Colonic mucosa (tissue), 4 donors: ENCODE data around the gene LGALS3. TPM values are rescaled to one million over a fixed set of nuclear protein-coding genes. Genes with fewer than 3 reads are reported as not detected.

Experiments used
- DNase-seq: peaks from one replicate; pipeline ENCODE4 v3.0.0-alpha.2; 2020
- H3K27ac ChIP-seq: fragments of 200-600 bp; one replicate; pipeline ENCODE4 v1.8.0; 2021
- H3K27me3 ChIP-seq: fragments of 200-600 bp; one replicate; pipeline ENCODE4 v1.8.0; 2021
- H3K36me3 ChIP-seq: fragments of 200-600 bp; one replicate; pipeline ENCODE4 v1.8.0; 2021
- H3K4me1 ChIP-seq: fragments of 200-600 bp; one replicate; pipeline ENCODE4 v1.8.0; 2021; ENCODE audit warnings: mild to moderate bottlenecking
- H3K4me3 ChIP-seq: fragments of 200-600 bp; one replicate; pipeline ENCODE4 v1.8.0; 2021
- H3K9ac ChIP-seq, 2 donors: one replicate each; pipeline ENCODE4 v1.7.0; 2013; ENCODE audit warnings: control low read depth in 2 of 2, low read depth in 2 of 2, low read length in 2 of 2
- H3K9me3 ChIP-seq: fragments of 200-600 bp; one replicate; pipeline ENCODE4 v1.8.0; 2021
- intact Hi-C: fragments of 100-400 bp; cut with DNase I; formaldehyde crosslinking; loops from one replicate; pipeline ENCODE4 v1.14.1; 2022
- total RNA-seq, 2 donors: library from RNA; stranded (reverse); fragmentation: NEBNext Ultra II Directional in 1 of 2; extraction: Animal tissue kit (Norgen Biotek cat#: 25700) in 1 of 2; gene quantifications; one replicate each; pipeline ENCODE4 v1.2.1, GENCODE V29; 2021
- TF ChIP-seq, protein P1 (sequence below): fragments of 200-600 bp; IDR thresholded peaks from one replicate; pipeline ENCODE4 v1.8.0; 2022; ENCODE audit warnings: antibody characterized with exemption, mild to moderate bottlenecking
- donor health status: healthy.
- donor health status: DM: no; HTN: no; CAD: no.
- donor health status: DM: no; HTN: no; CAD: no.

The LGALS3 gene
- total RNA-seq, 2 donors from 2014 or later = 1,592 to 1,798 TPM

DNA sequence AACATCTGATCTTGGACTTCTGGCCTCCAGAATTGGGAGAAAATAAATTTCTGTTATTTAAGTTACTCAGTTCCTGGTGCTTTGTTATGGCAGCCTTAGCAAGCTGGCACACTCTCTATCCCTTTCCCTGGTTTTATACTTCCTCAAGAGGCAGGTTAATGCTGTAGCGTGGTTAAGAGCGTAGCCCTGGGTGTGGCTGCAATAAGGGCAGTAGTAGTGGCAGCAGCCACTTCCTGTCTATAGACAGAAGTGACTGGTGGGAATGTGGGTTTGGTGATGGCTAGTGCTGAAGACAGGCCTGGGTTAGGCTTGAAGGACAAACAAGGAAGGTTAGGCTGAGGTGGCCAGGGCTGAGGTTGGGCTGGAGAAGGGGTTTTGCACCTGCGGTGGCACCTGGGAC lies 3.6 kb upstream of the LGALS3 start:
- DNase-seq = peak; percentile 86
- H3K4me3 ChIP-seq = no peak overlapping the region
- H3K36me3 ChIP-seq = no peaks in the 10 kb centered on the region
- H3K4me1 ChIP-seq = peaks cover 28% of the 10 kb centered on the region
- TF ChIP-seq, protein P1, sequence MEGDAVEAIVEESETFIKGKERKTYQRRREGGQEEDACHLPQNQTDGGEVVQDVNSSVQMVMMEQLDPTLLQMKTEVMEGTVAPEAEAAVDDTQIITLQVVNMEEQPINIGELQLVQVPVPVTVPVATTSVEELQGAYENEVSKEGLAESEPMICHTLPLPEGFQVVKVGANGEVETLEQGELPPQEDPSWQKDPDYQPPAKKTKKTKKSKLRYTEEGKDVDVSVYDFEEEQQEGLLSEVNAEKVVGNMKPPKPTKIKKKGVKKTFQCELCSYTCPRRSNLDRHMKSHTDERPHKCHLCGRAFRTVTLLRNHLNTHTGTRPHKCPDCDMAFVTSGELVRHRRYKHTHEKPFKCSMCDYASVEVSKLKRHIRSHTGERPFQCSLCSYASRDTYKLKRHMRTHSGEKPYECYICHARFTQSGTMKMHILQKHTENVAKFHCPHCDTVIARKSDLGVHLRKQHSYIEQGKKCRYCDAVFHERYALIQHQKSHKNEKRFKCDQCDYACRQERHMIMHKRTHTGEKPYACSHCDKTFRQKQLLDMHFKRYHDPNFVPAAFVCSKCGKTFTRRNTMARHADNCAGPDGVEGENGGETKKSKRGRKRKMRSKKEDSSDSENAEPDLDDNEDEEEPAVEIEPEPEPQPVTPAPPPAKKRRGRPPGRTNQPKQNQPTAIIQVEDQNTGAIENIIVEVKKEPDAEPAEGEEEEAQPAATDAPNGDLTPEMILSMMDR = no peak
- H3K9ac ChIP-seq = peak overlapping the region in 1 of 2 donors; percentile 88
- no peaks in the 10 kb centered on the region for H3K9me3 ChIP-seq
- intact Hi-C loops = no loop called here
- H3K27me3 ChIP-seq = no peaks in the 10 kb centered on the region
- H3K27ac ChIP-seq = peak overlapping the region; percentile 95

DNA sequence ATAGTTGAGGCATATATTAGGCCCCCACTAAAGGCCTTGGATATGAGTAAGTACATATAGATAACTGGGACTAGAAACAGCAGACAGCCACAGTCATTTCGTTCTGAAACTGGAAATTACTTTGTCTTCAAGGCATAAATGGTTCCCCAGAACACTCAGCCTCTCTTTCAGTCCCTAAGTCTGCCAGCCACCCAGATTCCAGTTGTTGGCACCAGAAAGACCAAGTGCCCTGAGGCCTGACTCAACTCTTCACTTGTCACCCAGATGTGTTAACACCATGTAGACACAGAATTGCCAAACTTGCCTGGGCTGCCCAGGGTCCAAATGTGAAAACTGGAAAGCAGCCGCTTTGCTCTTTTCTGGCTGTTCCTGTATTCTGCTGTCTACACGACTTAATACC lies 3.0 kb upstream of the LGALS3 start:
- Histone ChIP-seq H3K4me3 (no peak overlapping the region), H3K27me3 (no peaks in the 10 kb centered on the region), H3K9me3 (no peaks in the 10 kb centered on the region), H3K9ac (peak overlapping the region in 1 of 2 donors; percentile 88), H3K4me1 (peaks cover 22% of the 10 kb centered on the region), H3K27ac (peak overlapping the region; percentile 95), H3K36me3 (no peaks in the 10 kb centered on the region)
- DNase-seq = peak; percentile 38
- TF ChIP-seq, protein P1 = no peak
- intact Hi-C loops = no loop called here

DNA sequence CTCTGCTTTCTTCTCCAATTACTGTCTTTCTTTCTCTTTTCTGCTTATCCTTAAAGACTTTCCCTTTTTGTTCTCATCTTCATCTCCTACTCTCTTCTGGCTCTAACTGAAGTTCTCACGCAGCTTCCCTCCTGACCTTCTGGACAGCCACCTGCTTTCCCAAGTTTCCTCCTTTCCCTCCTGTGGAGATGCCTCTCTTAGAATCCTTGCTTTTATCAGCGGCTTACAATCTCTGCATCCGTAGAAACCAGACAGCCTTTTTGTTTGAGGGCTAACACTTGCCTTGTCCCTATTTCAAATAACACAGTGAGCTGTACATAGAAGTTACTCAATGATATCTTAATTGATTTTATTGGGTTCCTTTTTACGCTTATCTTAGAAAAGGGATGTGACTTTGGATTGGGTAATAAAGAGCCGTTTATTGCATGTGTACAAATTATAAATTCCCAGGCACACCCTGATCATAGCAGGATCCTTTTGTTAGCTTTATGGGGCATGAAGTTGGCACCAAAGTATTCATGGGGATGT lies 2.1 kb upstream of the LGALS3 start:
- Histone ChIP-seq H3K4me1 (peaks cover 22% of the 10 kb centered on the region), H3K9me3 (no peaks in the 10 kb centered on the region), H3K4me3 (no peak overlapping the region), H3K27me3 (no peaks in the 10 kb centered on the region), H3K9ac (peak overlapping the region in 1 of 2 donors; percentile 69), H3K36me3 (no peaks in the 10 kb centered on the region), H3K27ac (peak overlapping the region; percentile 95)
- DNase-seq = peak; percentile 49
- TF ChIP-seq, protein P1 = no peak
- intact Hi-C loops = no loop called here

DNA sequence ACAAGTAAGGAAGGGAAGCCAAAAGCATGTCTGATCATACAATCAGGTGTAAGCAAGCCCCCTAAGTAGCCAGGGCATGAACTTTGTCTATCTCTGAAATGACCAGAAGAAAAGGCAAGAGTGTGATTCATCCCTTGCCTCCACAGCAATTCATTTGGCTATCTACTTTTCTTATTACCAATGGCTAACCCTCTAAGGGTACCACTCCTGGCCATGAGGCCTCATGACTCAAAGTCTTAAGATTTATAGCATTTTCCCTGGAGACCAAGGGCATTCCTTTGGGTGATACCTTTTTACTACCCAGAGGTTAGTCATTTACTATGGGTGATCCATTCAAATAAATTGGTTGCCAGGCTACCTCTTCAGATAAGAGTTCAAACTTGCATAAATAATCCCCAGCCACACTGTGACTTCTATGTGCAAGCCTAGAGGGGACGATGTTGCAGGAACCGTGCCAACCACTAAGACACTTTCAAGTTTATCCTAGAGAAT lies 1.5 kb upstream of the LGALS3 start:
- Histone ChIP-seq H3K27me3 (no peaks in the 10 kb centered on the region), H3K4me1 (peaks cover 22% of the 10 kb centered on the region), H3K4me3 (no peak overlapping the region), H3K36me3 (no peaks in the 10 kb centered on the region), H3K27ac (peak overlapping the region; percentile 95), H3K9me3 (no peaks in the 10 kb centered on the region), H3K9ac (peak overlapping the region in 1 of 2 donors; percentile 69)
- DNase-seq = peak; percentile 67
- TF ChIP-seq, protein P1 = no peak
- intact Hi-C loops = no loop called here

DNA sequence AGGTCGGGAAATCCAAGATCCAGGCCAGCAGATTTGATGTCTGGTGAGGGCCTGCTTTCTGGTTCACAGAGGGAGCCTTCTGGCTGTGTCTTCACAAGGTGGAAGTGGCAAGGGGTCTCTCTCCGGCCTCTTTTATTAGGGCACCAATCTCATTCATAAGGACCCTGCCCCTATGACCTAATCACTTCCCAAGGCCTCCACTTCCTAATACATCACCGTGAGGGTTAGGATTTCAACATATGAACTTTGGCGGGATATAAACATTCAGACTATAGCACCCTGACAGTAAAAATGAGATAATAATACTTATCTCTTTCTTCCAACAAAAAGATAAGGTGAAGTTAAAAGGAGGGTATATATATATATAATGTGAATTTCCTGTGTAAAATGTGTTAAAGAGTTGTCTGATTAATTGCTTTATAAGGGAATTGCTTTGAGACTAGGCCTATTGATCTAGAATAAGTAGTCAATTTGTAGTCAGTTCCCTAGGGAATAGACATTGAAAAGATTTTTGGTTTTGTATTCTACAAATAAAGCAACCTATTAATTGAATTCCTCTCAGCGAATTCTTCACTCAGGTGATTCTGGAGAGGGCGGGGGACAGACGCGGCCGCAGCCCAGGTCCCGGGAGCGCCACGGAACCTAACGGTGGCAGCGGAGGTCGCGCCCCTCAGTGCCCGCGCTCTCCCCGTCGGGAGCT lies 516 bp upstream of the LGALS3 start:
- Histone ChIP-seq H3K9me3 (no peaks in the 10 kb centered on the region), H3K4me3 (peak overlapping the region; percentile 60), H3K27me3 (no peaks in the 10 kb centered on the region), H3K36me3 (no peaks in the 10 kb centered on the region), H3K4me1 (peaks cover 21% of the 10 kb centered on the region), H3K9ac (peak overlapping the region; percentile 69 to 96), H3K27ac (peak overlapping the region; percentile 95)
- TF ChIP-seq, protein P1 = no peak
- DNase-seq = peak; percentile 26
- intact Hi-C loops = no loop called here
